Limb (tissue), 2 donors: Measurements from ENCODE around the gene CERS6.

Source experiments
- DNase-seq, 2 donors: peaks; one replicate each; pipeline ENCODE4 v3.0.0-alpha.2; 2016; ENCODE audit errors: extremely low spot score in 2 of 2

CERS6 gene

DNA sequence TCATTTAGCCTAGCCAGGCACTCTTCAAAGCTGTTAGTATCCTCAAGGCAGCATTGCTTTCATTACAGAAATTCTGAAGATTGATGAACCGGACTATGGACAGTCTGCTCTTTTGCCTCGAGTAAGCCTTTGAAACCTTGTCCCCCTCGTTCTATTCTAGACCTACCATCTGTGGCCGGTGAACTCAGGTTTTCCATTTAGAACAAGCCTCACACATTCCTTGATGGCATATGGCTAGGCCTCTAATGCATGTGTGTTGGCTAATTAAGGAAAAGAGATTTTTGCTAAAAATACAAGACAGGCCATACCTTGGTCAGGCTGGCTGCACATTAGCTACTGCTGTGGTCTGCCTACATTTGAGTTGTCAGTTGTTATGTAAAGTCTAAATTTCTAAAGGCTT, 111.8 kb downstream of the CERS6 start:
- DNase-seq, result no peak

DNA sequence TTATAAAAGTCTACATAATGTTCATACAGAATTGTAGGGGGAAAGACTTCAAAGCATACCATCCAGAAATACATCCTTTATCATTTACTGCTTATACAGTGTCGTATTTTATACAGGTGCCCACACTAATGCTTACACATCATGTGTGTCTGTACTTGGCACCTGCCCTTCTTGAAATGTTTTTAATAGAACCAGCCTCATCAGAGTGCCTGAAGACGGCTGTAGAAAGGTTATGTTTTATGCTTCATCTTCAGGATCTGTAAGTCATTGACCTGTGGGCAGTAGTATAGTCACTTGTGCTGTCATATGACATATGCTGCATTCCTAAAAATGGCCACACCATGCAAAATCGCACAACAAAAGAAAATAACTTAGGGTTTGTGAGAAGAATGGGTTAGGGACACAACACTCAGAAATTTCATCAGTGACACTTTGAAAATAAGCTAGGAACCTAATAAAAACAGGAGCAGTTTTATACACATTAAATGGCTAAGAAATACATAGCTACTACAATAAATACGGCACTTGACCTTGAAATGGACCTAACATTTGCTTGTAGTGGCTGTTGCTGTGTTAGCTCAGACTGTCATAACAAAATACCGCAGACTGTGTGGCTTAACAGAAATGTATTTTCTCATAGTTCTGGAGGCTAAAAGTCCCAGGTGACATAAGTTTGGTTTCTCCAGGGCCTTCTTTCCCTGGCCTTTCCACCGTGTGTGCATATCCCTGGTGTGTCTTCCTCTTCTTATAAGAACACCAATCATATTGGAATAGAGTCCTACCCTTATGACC, 112.6 kb downstream of the CERS6 start:
- no peak for DNase-seq

DNA sequence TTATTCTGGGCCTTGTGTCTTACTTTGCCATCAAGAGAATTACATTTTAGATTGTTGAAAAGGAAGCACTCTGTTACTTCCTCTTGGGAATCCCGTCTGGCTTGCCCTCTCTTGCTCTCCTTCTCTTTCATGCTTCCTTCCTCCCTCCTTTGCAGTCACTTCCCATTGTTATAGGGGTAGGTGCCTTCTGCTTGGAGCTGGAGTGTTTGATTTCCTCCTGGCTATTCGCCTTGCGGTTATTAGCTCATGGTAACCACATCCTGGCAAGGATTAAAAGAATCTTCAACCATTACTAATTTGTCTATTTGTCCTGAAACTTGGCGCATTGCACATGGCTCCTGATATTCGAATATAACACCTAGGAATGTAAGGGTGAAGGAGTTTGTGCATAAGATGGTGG, 115.0 kb downstream of the CERS6 start:
- DNase-seq, result no peak

DNA sequence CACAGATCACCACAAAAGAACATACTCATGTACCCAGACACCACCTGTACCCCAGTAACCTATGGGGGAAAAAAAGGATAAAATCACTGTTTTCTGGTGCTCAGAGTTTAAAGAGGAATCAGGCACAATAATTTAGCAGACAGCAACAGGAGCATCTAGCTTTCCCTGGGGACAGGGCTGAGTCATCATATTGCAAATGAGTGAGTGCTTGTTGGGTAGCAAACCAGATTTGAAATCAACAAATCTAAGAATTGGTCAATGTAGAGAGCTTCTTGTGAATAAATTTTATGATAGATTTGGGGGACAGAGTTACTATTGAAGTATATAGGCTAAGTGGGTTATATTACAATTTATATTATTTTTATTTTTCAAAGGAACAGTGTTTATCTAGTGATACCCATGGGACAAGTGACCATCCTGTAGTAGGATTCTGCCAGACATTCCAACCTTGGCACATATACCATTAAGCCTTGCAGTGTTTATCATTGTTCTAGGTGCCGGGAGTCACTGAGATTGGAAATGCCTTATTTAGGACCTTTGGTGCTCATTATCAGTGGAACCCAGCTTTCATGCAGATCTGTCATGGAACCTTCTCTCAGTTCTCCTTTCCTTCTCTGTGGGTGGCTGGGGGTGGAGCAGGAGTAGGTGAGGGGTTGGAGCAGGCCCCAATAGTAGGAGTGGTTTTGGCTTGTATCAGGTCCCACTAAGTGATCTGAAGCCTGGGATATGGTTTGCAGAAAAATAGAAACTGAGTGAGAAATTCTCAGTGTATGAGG, 117.2 kb downstream of the CERS6 start:
- DNase-seq, result no peak

DNA sequence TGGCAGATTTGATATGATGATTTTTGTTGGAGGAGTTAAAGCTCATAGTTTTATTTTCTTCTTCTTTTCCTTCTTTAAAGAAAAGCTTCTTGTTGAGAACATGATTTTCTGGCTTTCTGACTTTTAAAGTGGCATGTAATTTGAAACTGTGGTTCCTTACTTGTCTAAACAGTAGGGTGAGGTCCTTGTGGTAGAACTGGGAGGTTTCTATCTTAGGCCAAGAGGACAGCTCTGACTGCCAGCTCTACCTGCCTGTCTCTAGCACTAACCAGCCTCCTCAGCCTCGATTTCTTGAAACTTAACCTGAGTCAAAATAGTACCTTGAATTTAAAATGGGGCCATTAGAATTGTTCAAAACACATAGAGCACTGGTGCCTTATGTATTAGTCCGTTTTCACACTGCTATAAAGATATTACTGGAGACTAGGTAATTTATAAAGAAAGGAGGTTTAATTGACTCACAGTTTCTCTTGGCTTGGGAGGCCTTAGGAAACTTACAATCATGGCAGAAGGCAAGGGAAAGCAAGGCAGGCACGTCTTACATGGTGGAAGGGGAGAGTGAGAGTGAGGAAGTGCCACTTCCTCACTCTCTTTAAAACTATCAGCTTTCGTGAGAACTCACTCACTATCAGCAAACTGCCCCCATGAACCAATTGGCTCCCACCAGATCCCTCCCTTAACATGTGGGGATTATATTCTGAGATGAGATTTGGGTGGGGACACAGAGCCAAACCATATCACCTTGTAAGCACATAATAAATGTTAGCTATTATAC, 119.0 kb downstream of the CERS6 start:
- no peak for DNase-seq

DNA sequence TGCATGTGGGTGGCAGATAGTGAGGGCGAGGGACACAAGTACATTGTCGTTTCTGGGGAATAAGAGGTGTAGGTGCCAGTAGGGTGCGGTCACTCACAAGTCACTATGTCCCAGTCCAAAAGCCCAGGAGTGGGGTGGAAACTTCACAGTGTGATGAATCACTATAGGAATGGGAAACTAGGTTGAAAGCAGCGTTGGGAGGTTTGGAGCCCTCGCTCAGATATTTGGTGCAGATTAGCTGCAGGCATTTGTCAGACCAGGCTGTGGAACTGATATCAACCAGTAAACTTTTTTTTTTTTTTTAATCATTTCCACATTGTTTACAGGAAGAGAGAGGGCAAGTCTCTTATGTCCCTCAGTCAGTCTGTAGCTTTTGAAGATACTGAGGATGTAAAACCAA, 121.8 kb downstream of the CERS6 start:
- no peak for DNase-seq

DNA sequence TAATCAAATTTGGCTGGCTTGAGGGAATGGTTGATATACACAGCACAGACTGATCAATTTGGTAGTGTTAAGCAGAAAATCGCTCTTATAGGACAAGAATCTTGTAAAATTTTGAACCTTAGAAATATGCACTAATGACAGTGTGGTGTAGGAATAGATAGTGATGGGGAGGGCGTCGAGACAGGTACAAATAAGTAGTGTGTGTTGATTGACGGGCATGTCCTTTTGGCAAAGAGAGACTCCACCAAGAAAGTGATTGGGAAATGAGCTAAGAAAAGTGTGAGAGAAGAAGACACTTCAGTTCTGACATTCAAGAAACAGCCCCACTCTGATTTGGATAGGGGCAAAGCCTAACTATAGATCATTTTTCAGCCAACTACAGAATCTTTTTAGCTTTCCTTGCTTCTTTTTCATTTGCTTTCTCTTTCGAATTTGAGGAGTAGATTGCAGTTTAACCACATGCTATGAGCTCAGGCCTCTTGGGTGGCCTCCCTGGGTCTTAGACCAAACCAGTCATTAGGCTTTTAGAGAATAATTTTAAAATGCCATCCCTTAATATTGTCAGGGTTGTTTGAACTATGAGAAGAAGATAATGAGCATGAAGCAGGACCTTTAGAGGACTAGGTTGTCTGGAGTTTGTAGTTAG, 127.1 kb downstream of the CERS6 start:
- DNase-seq, result no peak

DNA sequence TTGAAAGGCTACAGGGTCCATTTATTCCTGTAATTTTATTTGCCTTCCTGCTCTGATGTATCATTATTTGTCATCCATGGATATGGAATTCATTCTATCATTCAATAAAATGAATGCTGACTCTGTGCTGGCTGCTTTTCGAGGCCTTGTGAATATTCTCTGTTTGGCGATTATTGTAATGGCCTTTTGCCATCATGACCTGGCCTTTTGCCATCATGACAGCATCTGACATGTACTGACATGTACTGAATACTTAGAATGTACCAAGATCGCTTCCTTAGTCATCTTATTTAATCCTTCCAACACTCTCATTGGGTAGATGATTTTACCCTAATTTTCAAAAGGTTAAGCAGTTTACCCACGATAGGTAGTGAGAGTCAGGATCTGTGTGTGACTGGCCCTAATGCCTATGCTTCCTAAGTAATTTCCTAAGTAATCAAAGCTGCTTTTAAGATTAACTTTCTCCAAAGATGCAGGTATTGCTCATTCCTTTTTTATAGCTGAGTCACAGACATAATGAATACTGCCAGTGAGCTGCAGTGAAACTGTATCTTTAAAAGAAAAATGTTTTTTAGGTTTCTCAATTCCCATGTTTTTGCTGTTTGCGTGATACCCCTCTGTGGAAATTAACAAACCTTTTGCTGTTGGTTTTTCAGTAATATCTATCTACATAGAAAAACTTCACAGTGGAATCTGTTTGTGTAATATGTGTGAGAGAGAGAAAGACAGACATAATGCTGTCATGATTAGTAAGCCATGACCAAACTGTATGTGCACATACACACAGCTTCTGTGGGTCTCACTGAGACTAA, 127.8 kb downstream of the CERS6 start:
- no peak for DNase-seq

DNA sequence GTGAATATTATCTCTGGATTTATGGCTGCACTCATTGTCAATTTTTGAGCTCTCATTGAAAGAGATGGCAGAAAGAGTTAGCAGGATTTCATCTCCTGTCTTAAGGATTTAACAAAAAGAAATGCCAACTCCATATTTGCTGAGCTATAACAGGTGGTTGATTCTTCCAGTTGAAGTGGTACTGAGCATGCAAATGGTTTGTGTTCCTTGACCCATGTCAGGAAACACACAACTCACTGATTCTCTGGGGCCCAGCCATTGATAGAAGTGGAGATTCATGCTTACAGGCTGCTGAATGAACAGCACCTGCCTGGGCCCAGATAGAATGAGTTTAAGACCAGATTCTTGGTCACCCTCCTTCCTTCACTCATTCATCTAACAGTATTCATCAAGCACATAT, 128.8 kb downstream of the CERS6 start:
- DNase-seq, result no peak

DNA sequence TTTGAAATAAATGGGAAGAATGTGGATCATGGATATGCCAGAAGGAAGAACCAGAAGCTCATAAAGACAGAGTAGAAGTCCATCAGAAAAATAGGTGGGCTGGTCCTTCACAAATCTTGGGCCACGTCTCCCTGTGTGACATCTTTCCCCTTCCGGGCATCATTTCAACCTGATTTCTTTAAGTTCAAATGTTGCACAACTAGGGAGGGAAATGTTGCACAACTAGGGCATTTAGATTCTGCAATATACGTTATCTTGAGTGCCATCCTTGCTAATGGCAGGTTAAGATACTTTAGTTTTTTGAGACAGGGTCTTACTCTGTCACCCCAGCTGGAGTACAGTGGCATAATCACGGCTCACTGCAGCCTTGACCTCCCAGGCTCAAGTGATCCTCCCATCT, 129.6 kb downstream of the CERS6 start:
- DNase-seq, result no peak

DNA sequence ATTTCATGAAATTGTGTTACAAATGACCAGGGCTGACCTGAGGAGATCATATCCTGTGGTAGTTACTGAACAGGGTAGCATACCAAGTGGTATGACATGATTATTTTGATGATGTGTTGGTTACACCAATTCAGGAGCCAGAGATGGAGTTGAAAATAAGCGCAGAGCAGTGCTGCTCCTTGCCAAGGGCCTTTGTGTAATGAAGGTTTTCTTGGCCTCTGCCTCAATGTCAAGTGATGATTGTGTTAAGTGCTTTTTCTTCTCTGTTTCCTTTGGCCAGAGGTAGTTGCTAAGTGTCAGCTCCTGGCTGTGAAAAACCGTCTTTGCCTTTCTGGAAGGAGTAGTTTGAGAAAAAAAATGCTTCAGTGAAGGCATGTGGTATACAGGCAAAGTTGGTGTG, 131.2 kb downstream of the CERS6 start:
- DNase-seq, result no peak

DNA sequence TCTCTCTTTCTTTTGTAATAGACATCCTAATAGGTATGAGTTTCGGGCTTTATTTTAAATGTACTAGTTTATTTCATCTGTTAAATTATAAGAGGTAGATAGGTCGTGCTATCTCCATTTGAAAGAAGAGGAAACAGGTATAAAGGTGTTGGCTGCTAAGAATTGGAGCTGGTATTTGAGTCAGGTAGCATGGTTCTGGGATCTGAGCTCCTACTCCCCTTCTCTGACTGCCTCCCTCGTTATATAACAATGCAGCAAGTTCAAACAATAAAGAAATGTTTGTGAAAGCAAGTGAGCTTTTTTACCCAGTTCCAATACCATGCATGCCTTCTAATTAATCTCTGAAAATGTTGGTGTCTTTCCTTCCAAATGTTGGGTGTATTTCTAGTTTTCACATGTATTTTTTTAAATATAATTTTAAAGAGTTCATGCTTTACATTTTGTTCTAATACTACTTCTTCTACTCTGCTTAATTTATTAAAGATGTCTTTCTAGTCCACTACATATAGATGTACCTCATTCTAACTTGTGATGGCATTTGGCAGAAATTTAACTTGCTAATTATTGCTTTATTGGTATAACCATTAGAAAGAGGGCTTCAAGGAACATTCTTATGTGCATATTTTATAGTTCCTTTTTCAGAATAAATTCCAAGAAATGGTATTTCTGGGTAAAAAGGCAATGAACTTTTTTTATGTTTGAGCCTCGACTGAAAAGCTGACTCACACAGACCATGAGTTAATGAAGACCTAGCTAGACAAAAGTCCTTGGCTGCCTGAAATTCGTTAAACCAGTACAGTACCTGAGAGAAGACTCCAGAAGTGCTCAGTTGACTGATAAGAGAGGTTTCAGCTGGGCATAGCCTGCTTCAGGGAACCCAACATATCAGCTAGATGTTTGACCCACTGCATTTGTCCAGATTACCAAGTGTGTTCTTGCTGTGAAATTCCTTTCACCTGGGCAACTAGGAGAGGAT, 133.5 kb downstream of the CERS6 start:
- DNase-seq, result no peak

DNA sequence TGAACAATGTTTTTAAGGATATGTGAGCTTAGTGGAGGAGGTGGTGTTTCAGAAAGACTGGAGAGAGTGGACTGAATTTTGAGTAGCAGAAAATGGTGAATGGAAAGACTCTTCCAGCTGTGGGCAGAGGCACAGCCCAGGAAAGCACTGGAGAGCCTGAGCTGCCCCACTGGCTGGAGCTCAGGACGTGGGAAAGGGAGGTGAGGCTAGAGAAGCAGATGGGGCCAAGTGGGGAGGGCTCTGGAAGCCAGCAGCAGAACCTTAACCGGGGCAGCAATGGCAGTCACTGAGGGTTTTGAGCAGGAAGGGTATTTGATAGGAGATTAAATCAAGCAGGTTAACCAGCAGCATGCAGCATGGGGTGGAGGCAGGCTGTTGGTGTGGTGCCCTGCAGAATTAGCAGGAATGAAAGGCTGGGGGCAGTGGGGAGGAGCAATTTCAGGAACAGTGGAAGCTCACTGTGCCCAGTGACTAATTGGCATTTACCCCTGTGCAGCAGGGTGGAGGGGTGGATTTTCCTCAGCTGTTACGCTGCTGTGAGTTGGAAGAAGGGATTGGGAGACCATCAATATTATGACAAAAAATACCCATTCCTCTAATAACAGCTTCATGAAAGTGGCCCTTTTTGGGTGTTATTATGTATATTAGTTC, 136.2 kb downstream of the CERS6 start:
- no peak for DNase-seq

DNA sequence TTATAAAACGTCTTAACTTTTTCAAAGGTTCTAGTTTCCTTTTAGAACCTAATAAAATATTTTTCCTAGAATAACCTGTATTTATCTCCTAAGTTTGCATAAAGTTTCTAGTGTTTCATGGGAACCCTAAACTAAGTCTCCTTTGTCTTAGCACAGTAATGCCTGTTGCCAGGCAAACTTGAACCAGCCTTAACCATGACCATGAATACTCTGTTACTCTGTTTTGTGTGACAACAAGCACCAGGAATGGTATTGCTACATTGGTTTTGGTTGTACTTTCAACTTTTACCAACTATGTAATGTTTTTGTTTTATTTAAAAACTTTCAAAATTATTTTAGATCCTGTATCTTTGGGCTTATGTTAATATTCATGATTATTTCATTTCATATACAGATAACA, 137.6 kb downstream of the CERS6 start:
- no peak for DNase-seq

DNA sequence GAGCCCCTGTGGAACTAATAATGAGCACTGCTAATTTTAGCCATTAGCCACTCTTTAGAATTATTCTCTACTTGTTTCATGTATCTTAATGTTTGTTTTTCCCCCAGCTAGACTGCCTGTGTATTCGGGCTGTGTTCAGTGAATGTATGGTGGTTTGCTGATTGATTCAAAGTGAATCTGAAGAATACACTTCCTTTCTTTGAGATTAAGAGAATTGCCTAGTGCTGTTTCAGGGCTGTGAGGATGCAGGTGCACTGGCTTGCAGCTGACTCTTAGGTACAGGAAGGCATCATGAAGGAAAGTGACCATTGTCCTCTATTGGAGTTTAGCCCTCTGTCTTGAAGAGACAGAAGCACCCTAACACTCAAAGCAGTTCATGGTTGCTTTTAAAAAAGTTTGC, 138.7 kb downstream of the CERS6 start:
- DNase-seq, result no peak

DNA sequence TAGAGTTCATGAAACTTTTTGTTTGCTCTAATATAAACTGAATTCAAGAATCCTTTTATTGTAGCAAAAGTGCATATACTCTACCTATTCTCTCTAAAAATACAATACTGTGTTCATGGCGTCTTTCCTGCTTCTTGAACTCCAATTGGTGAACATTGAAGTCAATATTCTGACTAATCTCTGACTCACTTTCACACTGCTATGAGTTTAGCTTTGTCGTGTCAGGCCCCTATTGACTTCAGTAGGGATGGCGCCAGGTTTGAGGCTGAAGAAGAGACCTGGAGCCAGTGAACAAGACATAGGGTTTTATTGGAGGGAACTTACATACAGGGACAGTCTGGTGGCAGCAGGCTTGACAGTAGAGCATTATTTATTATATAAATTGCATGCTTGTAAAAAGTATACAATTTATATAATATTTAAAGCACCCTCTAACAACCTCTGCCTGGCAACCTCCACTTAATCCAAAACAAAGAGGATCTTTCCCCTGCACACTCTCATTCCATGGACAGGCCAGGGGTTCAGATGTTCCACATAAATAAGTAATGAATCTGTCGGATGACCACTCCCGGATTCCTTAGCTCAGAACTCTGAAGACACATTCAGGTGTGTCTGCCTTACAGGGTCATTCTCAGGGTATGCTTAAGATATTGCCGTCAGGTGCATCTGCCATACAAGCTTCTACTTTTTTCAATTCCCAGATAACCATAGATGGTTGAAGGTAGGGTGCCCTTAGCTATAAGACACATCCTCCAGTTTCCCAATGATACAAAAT, 141.0 kb downstream of the CERS6 start:
- DNase-seq, result no peak

DNA sequence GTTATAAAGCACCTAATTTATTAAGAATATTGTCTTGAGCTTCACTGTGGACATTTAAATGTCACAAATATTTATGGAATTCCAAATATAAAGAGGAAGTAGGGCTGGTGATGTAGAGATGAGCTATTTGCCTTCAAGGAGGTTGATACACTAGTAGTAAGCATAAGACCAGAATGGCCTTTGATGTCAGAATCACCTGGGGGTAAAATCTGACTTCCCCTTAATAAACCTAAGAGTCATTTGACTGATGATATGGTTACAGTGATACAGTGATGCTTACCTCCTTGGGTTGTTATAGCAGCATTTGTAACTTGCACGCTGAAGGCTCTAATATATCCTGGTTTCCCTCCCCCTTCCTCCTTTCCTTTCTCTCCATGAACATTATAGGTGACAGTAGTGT, 143.7 kb downstream of the CERS6 start:
- no peak for DNase-seq

DNA sequence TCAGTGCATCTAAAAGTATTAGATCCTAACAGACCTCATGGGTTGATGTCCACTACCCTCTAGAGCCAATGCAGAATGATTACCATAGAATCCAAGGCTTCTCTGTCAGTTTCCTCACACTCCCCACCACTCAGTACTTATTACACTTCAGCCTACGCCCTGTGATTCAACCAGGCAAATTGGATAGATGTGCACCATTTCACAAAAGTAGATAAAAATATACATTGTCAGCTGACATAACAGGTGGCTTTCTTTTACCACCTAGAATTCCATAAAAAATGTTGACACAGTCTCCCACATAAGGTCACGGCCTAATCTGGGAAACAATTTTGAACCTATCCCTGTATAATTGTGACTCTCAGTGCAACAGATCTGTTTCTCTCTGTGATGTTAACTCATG, 144.9 kb downstream of the CERS6 start:
- DNase-seq, result no peak
